CD4-positive, alpha-beta T cell (primary cell): Measurements from ENCODE around the gene SSPN. TPM values are rescaled to one million over a fixed set of nuclear protein-coding genes. Genes with fewer than 3 reads are reported as not detected.

Experiments used
- ATAC-seq: fragments of 200-7000 bp; cut with Tn5 transposase; one replicate; pipeline ENCODE4 v1.10.0; 2022; ENCODE audit warnings: mild to moderate bottlenecking; ENCODE audit not compliant: poor library complexity
- CTCF ChIA-PET: fragments of 350-600 bp; sonication (Branson Sonifier 250); formaldehyde crosslinking; loops from one replicate; lab custom pipeline; 2021; ENCODE audit warnings: antibody characterized with exemption, inconsistent platforms; lab: Charles Lee
- POLR2A ChIA-PET: fragments of 350-600 bp; sonication (Branson Sonifier 250); formaldehyde crosslinking; loops from one replicate; lab custom pipeline; 2021; ENCODE audit warnings: antibody characterized with exemption, inconsistent platforms; lab: Charles Lee
- DNase-seq, 14 experiments: peaks; one replicate each; pipeline ENCODE4 v3.0.0-alpha.2; 2013 to 2020; ENCODE audit warnings: mixed read lengths in 2 of 14
- H3K27ac ChIP-seq, 2 donors: one replicate each; pipeline versions ENCODE4 v1.5.1 to v1.7.0; 2013; ENCODE audit warnings: low read length in 2 of 2, low read depth in 1 of 2, mild to moderate bottlenecking in 1 of 2
- H3K27me3 ChIP-seq, 2 experiments: 1 replicate in 1 of 2; 2 replicates in 1 of 2; pipeline versions ENCODE4 v1.6.1 to v1.7.0; 2013; ENCODE audit warnings: low read length in 2 of 2, control low read depth in 1 of 2, mild to moderate bottlenecking in 1 of 2, moderate library complexity in 1 of 2; ENCODE audit not compliant: insufficient read depth in 2 of 2, control insufficient read depth in 1 of 2
- H3K36me3 ChIP-seq: one replicate; pipeline ENCODE4 v1.6.1; 2013; ENCODE audit warnings: low read length, control low read depth; ENCODE audit not compliant: insufficient read depth
- H3K4me1 ChIP-seq: one replicate; pipeline ENCODE4 v1.6.1; 2013; ENCODE audit warnings: low read length, control low read depth; ENCODE audit not compliant: insufficient read depth
- H3K4me3 ChIP-seq: one replicate; pipeline ENCODE4 v1.5.1; 2013; ENCODE audit warnings: mild to moderate bottlenecking, low read length, moderate library complexity
- H3K9me3 ChIP-seq, 2 experiments: 1 replicate in 1 of 2; 2 replicates in 1 of 2; pipeline versions ENCODE4 v1.6.1 to v1.7.0; 2013; ENCODE audit warnings: low read length in 2 of 2, mild to moderate bottlenecking in 2 of 2, control low read depth in 1 of 2, moderate library complexity in 1 of 2; ENCODE audit not compliant: control insufficient read depth in 1 of 2, insufficient read depth in 1 of 2
- H3K27ac Mint-ChIP-seq: one replicate; pipeline ENCODE4 v1.8.0; 2020; ENCODE audit warnings: mixed read lengths
- H3K27me3 Mint-ChIP-seq: one replicate; pipeline ENCODE4 v1.8.0; 2021; ENCODE audit warnings: mixed read lengths
- H3K36me3 Mint-ChIP-seq: one replicate; pipeline ENCODE4 v1.8.0; 2021; ENCODE audit warnings: low read depth, mixed read lengths
- H3K4me1 Mint-ChIP-seq: one replicate; pipeline ENCODE4 v1.8.0; 2021; ENCODE audit warnings: low read depth, mixed read lengths
- H3K4me3 Mint-ChIP-seq: one replicate; pipeline ENCODE4 v1.8.0; 2020; ENCODE audit warnings: mild to moderate bottlenecking, mixed read lengths
- H3K9me3 Mint-ChIP-seq: one replicate; pipeline ENCODE4 v1.8.0; 2020; ENCODE audit warnings: mixed read lengths
- intact Hi-C, 2 experiments: fragments of 100-400 bp; cut with DNase I in 1 of 2; cut with micrococcal nuclease in 1 of 2; formaldehyde crosslinking; loops; one replicate each; pipeline versions ENCODE4 v1.15.1 to v1.9.0; 2023 to 2025; cut with DNase I, micrococcal nuclease
- total RNA-seq, 174 experiments: library from RNA in 2 of 174; stranded (reverse) in 2 of 174; gene quantifications; one replicate each; pipeline ENCODE4 v1.2.3 and lab custom pipeline; 2021 to 2026
- TF ChIP-seq, protein P1 (sequence below): fragments of 200-600 bp; IDR thresholded peaks from one replicate; pipeline ENCODE4 v1.8.0; 2022; ENCODE audit warnings: antibody characterized with exemption, mild to moderate bottlenecking

SSPN gene
- total RNA-seq, 2 experiments from 2014 or later, result not detected

- ChIA-PET POLR2A (no interaction called here), CTCF (no interaction called here)
- TF ChIP-seq, protein P1, sequence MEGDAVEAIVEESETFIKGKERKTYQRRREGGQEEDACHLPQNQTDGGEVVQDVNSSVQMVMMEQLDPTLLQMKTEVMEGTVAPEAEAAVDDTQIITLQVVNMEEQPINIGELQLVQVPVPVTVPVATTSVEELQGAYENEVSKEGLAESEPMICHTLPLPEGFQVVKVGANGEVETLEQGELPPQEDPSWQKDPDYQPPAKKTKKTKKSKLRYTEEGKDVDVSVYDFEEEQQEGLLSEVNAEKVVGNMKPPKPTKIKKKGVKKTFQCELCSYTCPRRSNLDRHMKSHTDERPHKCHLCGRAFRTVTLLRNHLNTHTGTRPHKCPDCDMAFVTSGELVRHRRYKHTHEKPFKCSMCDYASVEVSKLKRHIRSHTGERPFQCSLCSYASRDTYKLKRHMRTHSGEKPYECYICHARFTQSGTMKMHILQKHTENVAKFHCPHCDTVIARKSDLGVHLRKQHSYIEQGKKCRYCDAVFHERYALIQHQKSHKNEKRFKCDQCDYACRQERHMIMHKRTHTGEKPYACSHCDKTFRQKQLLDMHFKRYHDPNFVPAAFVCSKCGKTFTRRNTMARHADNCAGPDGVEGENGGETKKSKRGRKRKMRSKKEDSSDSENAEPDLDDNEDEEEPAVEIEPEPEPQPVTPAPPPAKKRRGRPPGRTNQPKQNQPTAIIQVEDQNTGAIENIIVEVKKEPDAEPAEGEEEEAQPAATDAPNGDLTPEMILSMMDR, result no peak
- H3K27ac ChIP-seq, result no peak overlapping the region
- Mint-ChIP-seq H3K27me3 (no peaks in the 10 kb centered on the region), H3K9me3 (peaks cover 2% of the 10 kb centered on the region), H3K4me1 (no peaks in the 10 kb centered on the region), H3K27ac (no peak overlapping the region), H3K4me3 (no peak overlapping the region), H3K36me3 (no peaks in the 10 kb centered on the region)
- ATAC-seq, result no peak
- H3K9me3 ChIP-seq, result no peaks in the 10 kb centered on the region
- intact Hi-C loops, result no loop called here
- no peak overlapping the region for H3K4me3 ChIP-seq
- no peaks in the 10 kb centered on the region for H3K4me1 ChIP-seq
- no peaks in the 10 kb centered on the region for H3K27me3 ChIP-seq
- no peaks in the 10 kb centered on the region for H3K36me3 ChIP-seq
- DNase-seq, result no peak
Observed at GRCh38 chr12:26264215-26264838, 69.0 kb downstream of the SSPN start.

DNA sequence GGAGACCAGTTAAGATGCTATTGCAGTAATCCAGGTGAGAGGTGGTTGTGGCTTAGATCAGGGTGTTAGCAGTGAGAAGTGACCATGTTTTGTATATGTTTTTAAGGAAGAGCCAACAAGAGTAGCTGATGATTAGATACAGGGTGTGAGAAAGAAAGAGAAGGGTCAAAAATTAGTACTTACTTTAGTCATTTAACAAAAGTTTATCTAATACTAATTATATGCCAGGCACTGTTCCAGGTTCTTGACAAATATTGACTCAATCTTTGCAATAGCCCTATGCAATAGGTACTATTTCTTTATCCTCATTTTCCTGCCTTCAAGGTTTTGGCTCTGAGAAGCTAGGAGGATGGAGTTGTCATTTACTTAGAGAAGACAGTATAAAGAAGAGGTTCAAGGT lies 70.2 kb downstream of the SSPN start:
- Histone ChIP-seq H3K4me1 (no peaks in the 10 kb centered on the region), H3K27me3 (no peaks in the 10 kb centered on the region), H3K27ac (no peak overlapping the region), H3K36me3 (no peaks in the 10 kb centered on the region), H3K9me3 (no peaks in the 10 kb centered on the region), H3K4me3 (no peak overlapping the region)
- H3K4me1 Mint-ChIP-seq, result no peaks in the 10 kb centered on the region
- no peaks in the 10 kb centered on the region for H3K36me3 Mint-ChIP-seq
- H3K4me3 Mint-ChIP-seq, result no peak overlapping the region
- ATAC-seq (no peak), DNase-seq (no peak)
- CTCF ChIA-PET, result no interaction called here
- TF ChIP-seq, protein P1, result no peak
- H3K27me3 Mint-ChIP-seq, result no peaks in the 10 kb centered on the region
- POLR2A ChIA-PET, result no interaction called here
- H3K9me3 Mint-ChIP-seq, result peaks cover 2% of the 10 kb centered on the region
- no peak overlapping the region for H3K27ac Mint-ChIP-seq
- intact Hi-C loops, result no loop called here

DNA sequence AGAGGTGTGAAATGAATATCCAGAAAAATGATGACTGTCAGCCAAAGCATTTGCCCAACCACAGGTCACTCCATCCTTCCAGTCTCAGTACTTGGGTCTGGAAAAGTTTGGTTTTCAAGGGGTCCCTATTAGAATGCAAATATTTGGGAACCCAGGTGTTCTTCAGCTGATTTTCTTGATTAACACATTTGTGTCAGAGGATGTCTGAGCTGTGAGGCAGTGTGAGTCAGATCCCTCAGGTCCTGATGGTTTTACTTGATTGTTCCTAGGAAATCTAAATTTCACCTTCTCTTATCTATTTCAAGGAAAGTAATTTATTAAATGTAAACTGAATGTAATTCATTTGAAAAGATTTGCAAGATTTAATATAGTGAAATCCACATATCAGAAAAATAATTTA lies 71.5 kb downstream of the SSPN start:
- Histone ChIP-seq H3K4me3 (no peak overlapping the region), H3K4me1 (no peaks in the 10 kb centered on the region), H3K9me3 (no peaks in the 10 kb centered on the region), H3K27me3 (no peaks in the 10 kb centered on the region), H3K36me3 (no peaks in the 10 kb centered on the region), H3K27ac (no peak overlapping the region)
- Mint-ChIP-seq H3K27ac (no peak overlapping the region), H3K9me3 (peaks cover 2% of the 10 kb centered on the region), H3K27me3 (no peaks in the 10 kb centered on the region), H3K4me3 (no peak overlapping the region), H3K36me3 (no peaks in the 10 kb centered on the region), H3K4me1 (no peaks in the 10 kb centered on the region)
- intact Hi-C loops, result no loop called here
- TF ChIP-seq, protein P1, result no peak
- no peak for DNase-seq
- ChIA-PET CTCF (no interaction called here), POLR2A (no interaction called here)
- ATAC-seq, result no peak
